ENCODE data around the gene ALB. TPM values are rescaled to one million over a fixed set of nuclear protein-coding genes. Genes with fewer than 3 reads are reported as not detected.

Gene ALB
- total RNA-seq, 1 donor from 2014 or later, result 15.7 TPM

DNA sequence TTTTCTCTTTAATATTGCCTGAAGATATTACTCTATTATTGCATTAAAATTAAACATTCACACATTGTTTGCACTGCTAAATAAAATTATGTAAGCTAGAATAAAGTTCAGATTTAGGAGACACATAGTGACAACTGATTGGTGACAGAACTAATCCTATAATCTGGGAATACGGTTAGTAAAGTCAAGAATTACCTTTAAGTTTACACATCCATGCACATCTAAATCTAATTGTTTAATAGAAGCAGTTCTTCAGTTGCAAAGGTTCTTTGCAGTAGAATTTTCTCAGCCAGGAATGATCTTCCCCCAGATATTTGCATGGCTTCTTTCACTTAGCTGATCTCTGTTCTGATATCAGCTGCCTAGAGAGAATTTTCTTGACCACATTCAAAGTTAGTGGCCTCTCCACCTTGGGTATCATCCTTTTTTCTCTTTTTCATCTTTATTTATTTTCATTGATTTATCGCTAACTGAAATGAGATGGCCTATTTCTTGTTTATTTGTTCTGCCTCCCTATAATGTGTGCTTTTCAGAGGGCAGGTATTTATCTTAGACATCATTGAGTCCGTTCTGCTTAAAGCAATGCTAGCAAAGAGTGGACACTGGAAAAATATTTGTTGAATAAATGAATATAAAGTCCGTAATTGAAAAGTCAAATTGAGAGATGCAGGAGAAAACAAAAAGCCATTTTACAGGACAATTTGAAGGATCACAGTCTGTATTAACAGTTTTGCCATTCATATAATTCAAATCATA lies 44.5 kb downstream of the ALB start:
- no peaks in the 10 kb centered on the region for H3K4me1 ChIP-seq (ENCODE audit: control insufficient read depth in 3 of 3, insufficient read depth in 3 of 3, low read length in 3 of 3)
- H3K27ac ChIP-seq (ENCODE audit: low read depth, low read length), result no peak overlapping the region
- H3K27me3 ChIP-seq (ENCODE audit: control insufficient read depth in 3 of 3, insufficient read depth in 3 of 3, low read length in 3 of 3), result no peaks in the 10 kb centered on the region
- no peak overlapping the region for H3K4me3 ChIP-seq (ENCODE audit: low read length in 3 of 3)
- no peak overlapping the region for H3K9ac ChIP-seq (ENCODE audit: low read depth in 1 of 3, low read length in 3 of 3)
- no peaks in the 10 kb centered on the region for H3K36me3 ChIP-seq (ENCODE audit: control insufficient read depth in 3 of 3, insufficient read depth in 3 of 3, low read length in 3 of 3)
- H3K9me3 ChIP-seq (ENCODE audit: control insufficient read depth in 3 of 3, low read length in 3 of 3), result no peaks in the 10 kb centered on the region

DNA sequence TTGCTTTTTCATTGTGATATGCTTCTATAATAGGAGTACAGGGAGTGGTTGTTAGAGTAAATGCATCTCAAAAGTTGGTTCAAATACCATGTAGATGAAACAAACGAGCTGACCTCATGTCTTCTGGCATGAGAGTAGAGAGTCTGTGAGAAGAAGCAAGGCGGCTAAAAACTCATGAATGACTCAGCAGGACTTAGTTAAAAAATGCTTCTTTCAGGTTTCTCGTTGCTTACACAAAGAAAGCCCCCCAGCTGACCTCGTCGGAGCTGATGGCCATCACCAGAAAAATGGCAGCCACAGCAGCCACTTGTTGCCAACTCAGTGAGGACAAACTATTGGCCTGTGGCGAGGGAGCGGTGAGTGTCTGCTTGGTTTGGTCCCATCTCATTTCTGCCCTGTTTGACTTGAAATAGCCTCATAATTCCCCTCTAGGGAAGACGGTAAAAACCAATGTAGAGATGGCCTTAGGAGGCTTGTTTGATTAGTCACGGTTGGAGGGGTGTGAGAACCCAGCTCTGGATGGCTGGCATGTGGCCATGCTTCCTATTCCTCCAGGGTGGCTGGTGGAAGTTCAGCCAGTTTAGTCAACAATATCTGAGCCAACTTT lies 46.4 kb downstream of the ALB start:
- Histone ChIP-seq H3K9me3 (ENCODE audit: control insufficient read depth in 3 of 3, low read length in 3 of 3) (no peaks in the 10 kb centered on the region), H3K27me3 (ENCODE audit: control insufficient read depth in 3 of 3, insufficient read depth in 3 of 3, low read length in 3 of 3) (no peaks in the 10 kb centered on the region), H3K4me3 (ENCODE audit: low read length in 3 of 3) (no peak overlapping the region), H3K27ac (ENCODE audit: low read depth, low read length) (no peak overlapping the region), H3K4me1 (ENCODE audit: control insufficient read depth in 3 of 3, insufficient read depth in 3 of 3, low read length in 3 of 3) (no peaks in the 10 kb centered on the region), H3K9ac (ENCODE audit: low read depth in 1 of 3, low read length in 3 of 3) (no peak overlapping the region), H3K36me3 (ENCODE audit: control insufficient read depth in 3 of 3, insufficient read depth in 3 of 3, low read length in 3 of 3) (no peaks in the 10 kb centered on the region)

DNA sequence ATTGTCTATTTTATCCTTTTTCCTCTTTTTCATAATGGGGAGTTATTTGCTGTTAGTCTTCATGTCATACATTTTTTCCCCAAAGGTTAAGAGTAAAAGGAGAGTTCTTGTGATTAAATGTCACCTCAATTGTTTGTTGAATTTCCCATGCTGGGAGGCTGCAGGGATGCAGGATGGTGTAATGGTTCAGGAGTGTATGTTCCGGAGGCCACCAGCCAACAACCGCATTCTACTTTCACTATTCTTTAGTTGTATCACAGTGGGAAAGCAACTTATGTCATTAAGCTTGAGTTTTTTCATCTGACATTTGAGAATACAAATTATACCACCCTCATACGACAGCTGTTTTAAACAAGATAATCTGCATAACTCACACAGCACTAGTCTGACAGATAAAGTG lies 47.3 kb downstream of the ALB start:
- Histone ChIP-seq H3K9me3 (ENCODE audit: control insufficient read depth in 3 of 3, low read length in 3 of 3) (no peaks in the 10 kb centered on the region), H3K27ac (ENCODE audit: low read depth, low read length) (no peak overlapping the region), H3K4me3 (ENCODE audit: low read length in 3 of 3) (no peak overlapping the region), H3K9ac (ENCODE audit: low read depth in 1 of 3, low read length in 3 of 3) (no peak overlapping the region), H3K4me1 (ENCODE audit: control insufficient read depth in 3 of 3, insufficient read depth in 3 of 3, low read length in 3 of 3) (no peaks in the 10 kb centered on the region), H3K36me3 (ENCODE audit: control insufficient read depth in 3 of 3, insufficient read depth in 3 of 3, low read length in 3 of 3) (no peaks in the 10 kb centered on the region), H3K27me3 (ENCODE audit: control insufficient read depth in 3 of 3, insufficient read depth in 3 of 3, low read length in 3 of 3) (no peaks in the 10 kb centered on the region)

DNA sequence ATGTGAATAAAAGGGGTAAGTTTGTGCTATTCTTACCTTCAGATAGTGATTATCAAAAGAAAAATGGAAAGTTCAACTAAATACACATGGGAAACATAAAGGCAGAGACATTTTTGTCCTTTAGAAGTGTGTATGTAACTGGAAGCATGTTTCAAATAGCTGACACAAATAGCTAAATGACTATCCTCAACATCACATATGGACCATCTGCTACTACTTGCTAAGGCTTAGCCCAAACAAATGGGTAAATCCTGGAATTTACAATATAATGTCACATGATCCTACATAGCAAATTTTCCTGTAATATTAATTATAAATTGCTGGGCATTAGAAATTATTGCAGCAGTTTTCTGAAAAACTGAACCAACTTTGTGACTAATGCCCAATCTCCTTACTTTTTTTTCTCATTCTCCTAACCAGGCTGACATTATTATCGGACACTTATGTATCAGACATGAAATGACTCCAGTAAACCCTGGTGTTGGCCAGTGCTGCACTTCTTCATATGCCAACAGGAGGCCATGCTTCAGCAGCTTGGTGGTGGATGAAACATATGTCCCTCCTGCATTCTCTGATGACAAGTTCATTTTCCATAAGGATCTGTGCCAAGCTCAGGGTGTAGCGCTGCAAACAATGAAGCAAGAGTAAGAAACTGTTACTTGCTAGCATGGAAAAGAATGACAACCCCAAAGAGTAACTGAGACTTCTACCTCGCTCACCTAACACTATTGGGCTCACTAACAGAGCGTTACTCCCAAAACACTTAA lies 48.1 kb downstream of the ALB start:
- Histone ChIP-seq H3K9ac (ENCODE audit: low read depth in 1 of 3, low read length in 3 of 3) (no peak overlapping the region), H3K27me3 (ENCODE audit: control insufficient read depth in 3 of 3, insufficient read depth in 3 of 3, low read length in 3 of 3) (no peaks in the 10 kb centered on the region), H3K4me3 (ENCODE audit: low read length in 3 of 3) (no peak overlapping the region), H3K36me3 (ENCODE audit: control insufficient read depth in 3 of 3, insufficient read depth in 3 of 3, low read length in 3 of 3) (no peaks in the 10 kb centered on the region), H3K4me1 (ENCODE audit: control insufficient read depth in 3 of 3, insufficient read depth in 3 of 3, low read length in 3 of 3) (no peaks in the 10 kb centered on the region), H3K27ac (ENCODE audit: low read depth, low read length) (no peak overlapping the region), H3K9me3 (ENCODE audit: control insufficient read depth in 3 of 3, low read length in 3 of 3) (no peaks in the 10 kb centered on the region)

DNA sequence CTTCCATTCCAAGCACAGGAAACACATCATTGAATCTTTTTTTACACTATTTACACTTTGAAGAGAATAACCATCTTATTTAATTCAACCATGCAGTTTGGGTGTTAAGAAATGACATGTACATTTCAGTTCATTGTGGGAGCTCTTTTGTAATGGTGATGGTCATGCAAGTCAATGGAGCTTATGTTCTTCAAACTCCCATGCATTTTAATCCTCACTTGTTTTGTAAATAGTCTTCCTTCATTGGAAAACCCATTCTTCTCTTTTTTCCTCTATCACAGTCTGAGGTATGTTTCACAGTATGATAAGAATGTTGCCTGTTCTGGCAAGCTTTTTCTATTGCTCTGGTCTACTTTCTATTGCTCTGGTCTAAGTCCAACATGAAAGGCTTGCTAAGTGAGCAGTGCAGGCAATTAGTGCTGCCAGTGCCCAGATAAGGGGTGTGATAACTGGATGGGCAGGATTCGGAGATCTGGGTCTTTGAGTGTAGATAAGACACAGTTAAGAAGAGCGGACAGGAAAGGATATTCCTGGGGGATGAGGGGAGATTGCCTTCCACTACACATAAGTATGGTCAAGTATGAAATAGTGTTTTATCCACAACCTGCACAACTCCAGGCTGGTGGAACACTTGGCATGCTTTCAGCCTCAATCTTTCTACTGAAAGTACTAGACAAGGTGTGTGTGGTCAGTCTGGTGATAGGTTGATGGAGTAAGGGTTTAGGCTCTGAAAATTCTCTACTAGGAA lies 49.0 kb downstream of the ALB start:
- no peak overlapping the region for H3K9ac ChIP-seq (ENCODE audit: low read depth in 1 of 3, low read length in 3 of 3)
- no peaks in the 10 kb centered on the region for H3K4me1 ChIP-seq (ENCODE audit: control insufficient read depth in 3 of 3, insufficient read depth in 3 of 3, low read length in 3 of 3)
- H3K9me3 ChIP-seq (ENCODE audit: control insufficient read depth in 3 of 3, low read length in 3 of 3), result no peaks in the 10 kb centered on the region
- no peak overlapping the region for H3K27ac ChIP-seq (ENCODE audit: low read depth, low read length)
- no peaks in the 10 kb centered on the region for H3K36me3 ChIP-seq (ENCODE audit: control insufficient read depth in 3 of 3, insufficient read depth in 3 of 3, low read length in 3 of 3)
- H3K4me3 ChIP-seq (ENCODE audit: low read length in 3 of 3), result no peak overlapping the region
- no peaks in the 10 kb centered on the region for H3K27me3 ChIP-seq (ENCODE audit: control insufficient read depth in 3 of 3, insufficient read depth in 3 of 3, low read length in 3 of 3)

DNA sequence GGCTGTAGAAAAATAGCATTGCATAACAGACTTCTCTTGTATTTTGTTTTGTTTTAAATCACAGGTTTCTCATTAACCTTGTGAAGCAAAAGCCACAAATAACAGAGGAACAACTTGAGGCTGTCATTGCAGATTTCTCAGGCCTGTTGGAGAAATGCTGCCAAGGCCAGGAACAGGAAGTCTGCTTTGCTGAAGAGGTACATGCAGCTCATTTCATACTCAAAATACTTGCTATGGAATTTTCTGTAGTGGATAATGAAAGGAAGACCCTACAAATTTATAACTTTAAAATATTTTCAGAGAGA lies 49.6 kb downstream of the ALB start:
- no peaks in the 10 kb centered on the region for H3K36me3 ChIP-seq (ENCODE audit: control insufficient read depth in 3 of 3, insufficient read depth in 3 of 3, low read length in 3 of 3)
- no peaks in the 10 kb centered on the region for H3K9me3 ChIP-seq (ENCODE audit: control insufficient read depth in 3 of 3, low read length in 3 of 3)
- no peaks in the 10 kb centered on the region for H3K27me3 ChIP-seq (ENCODE audit: control insufficient read depth in 3 of 3, insufficient read depth in 3 of 3, low read length in 3 of 3)
- no peaks in the 10 kb centered on the region for H3K4me1 ChIP-seq (ENCODE audit: control insufficient read depth in 3 of 3, insufficient read depth in 3 of 3, low read length in 3 of 3)
- no peak overlapping the region for H3K9ac ChIP-seq (ENCODE audit: low read depth in 1 of 3, low read length in 3 of 3)
- H3K27ac ChIP-seq (ENCODE audit: low read depth, low read length), result no peak overlapping the region
- H3K4me3 ChIP-seq (ENCODE audit: low read length in 3 of 3), result no peak overlapping the region

DNA sequence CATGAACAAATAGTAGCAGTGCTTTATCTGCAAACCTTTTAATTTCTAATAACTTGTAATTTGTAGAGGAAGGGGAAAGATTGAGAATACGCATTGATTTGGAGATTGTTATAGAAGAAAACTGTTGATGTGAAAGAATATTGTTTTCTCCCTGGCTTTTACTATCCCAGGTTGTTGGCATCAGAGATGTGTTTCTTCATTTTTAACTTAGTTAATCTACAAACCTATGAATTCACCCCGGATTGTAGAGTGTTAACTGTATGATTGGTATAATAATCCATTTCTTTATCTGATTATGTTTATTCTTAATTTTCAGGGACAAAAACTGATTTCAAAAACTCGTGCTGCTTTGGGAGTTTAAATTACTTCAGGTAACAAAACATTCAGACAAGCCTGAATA lies 50.8 kb downstream of the ALB start:
- Histone ChIP-seq H3K27me3 (ENCODE audit: control insufficient read depth in 3 of 3, insufficient read depth in 3 of 3, low read length in 3 of 3) (no peaks in the 10 kb centered on the region), H3K9ac (ENCODE audit: low read depth in 1 of 3, low read length in 3 of 3) (no peak overlapping the region), H3K9me3 (ENCODE audit: control insufficient read depth in 3 of 3, low read length in 3 of 3) (no peaks in the 10 kb centered on the region), H3K4me1 (ENCODE audit: control insufficient read depth in 3 of 3, insufficient read depth in 3 of 3, low read length in 3 of 3) (no peaks in the 10 kb centered on the region), H3K4me3 (ENCODE audit: low read length in 3 of 3) (no peak overlapping the region), H3K36me3 (ENCODE audit: control insufficient read depth in 3 of 3, insufficient read depth in 3 of 3, low read length in 3 of 3) (no peaks in the 10 kb centered on the region), H3K27ac (ENCODE audit: low read depth, low read length) (no peak overlapping the region)

DNA sequence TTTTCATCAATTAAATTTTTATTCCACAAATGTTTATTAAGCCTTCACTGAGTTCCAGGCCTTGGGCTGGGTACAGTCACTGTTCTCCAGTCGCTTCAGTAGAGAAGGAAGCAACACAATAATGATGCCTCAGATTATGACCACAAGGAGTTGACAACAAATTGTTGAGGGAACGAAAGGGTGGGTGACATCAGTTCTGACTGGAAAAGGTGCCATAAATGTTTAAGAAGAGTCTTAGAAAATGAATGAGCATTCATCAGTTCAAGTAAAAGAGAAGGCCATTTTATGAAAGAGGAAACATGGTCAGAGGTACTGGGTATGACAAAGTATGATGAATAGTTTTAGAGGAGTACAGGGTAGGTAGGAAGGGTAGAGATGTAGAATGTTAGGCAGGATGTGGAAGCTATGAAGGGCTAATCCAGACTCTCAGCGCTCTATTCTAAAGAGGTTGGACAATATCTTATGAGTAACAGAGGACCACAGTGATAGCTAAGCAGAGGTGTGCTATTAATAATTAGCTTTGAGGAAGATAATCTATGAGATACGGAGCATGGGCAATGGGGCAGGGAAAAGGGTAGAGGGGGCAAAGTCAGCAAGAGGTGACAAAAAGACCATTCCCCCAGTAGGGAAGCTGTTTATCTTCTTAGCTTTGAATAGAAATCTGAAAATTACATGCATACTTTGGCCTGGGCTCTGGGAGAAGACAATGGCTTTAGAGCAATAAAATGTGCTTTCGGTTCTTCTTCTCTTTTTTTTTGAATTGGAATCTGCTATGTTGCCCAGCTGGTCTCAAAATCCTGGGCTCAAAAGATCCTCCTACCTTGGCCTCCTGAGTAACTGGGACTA lies 52.3 kb downstream of the ALB start:
- Histone ChIP-seq H3K36me3 (ENCODE audit: control insufficient read depth in 3 of 3, insufficient read depth in 3 of 3, low read length in 3 of 3) (no peaks in the 10 kb centered on the region), H3K9ac (ENCODE audit: low read depth in 1 of 3, low read length in 3 of 3) (no peak overlapping the region), H3K4me1 (ENCODE audit: control insufficient read depth in 3 of 3, insufficient read depth in 3 of 3, low read length in 3 of 3) (no peaks in the 10 kb centered on the region), H3K27me3 (ENCODE audit: control insufficient read depth in 3 of 3, insufficient read depth in 3 of 3, low read length in 3 of 3) (no peaks in the 10 kb centered on the region), H3K27ac (ENCODE audit: low read depth, low read length) (no peak overlapping the region), H3K4me3 (ENCODE audit: low read length in 3 of 3) (no peak overlapping the region), H3K9me3 (ENCODE audit: control insufficient read depth in 3 of 3, low read length in 3 of 3) (no peaks in the 10 kb centered on the region)

DNA sequence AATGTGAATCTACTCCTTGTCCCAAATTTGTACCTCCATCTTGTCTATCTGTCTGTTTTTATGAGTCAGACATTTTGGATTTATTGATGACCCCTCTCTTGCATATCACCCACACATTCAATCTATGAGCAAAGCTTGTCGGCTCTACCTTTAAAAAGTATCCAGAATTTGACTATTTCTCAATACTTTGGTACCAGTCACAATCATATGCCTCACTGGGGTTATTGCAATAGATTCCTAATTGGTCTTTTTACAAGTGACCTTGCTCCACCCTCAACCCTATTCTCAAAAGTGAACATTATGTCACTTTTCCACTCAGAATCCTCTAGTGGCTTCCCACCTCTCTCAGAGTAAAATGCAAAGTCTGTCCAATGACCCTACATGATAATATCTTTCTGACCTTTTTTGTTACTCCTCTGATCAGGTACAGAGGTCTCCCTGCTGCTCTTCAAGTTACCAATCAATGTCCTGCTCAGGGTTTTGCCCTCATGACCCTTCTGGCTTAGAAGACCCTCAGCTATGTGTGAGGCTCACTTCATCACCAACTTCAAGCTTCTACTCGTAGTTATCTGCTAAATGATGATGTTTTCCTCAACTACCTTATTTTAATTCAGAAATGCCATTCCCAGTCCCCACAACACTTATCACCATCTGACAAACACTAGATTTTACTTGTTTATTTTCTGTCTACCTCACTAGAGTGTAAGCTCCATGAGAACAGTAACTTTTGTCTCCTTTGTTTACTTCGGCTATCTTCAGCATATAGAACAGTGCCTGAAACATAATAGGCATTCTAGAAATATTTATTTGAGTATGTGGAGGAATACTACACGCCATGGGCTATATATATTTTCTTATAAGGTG lies 54.3 kb downstream of the ALB start:
- H3K4me3 ChIP-seq (ENCODE audit: low read length in 3 of 3), result no peak overlapping the region

More for the DNA sequence above, 54.3 kb downstream of the ALB start:
- H3K4me1 ChIP-seq (ENCODE audit: control insufficient read depth in 3 of 3, insufficient read depth in 3 of 3, low read length in 3 of 3), result no peaks in the 10 kb centered on the region
- no peaks in the 10 kb centered on the region for H3K27me3 ChIP-seq (ENCODE audit: control insufficient read depth in 3 of 3, insufficient read depth in 3 of 3, low read length in 3 of 3)
- no peak overlapping the region for H3K27ac ChIP-seq (ENCODE audit: low read depth, low read length)
- no peaks in the 10 kb centered on the region for H3K9me3 ChIP-seq (ENCODE audit: control insufficient read depth in 3 of 3, low read length in 3 of 3)
- H3K9ac ChIP-seq (ENCODE audit: low read depth in 1 of 3, low read length in 3 of 3), result no peak overlapping the region
- no peaks in the 10 kb centered on the region for H3K36me3 ChIP-seq (ENCODE audit: control insufficient read depth in 3 of 3, insufficient read depth in 3 of 3, low read length in 3 of 3)
